Lower leg skin (tissue), 4 donors: ENCODE measurements around the gene ACSF3. TPM values are rescaled to one million over a fixed set of nuclear protein-coding genes. Genes with fewer than 3 reads are reported as not detected.

ENCODE experiments used
- DNase-seq, 2 donors: peaks; one replicate each; pipeline ENCODE4 v3.0.0-alpha.2; 2019; ENCODE audit warnings: low spot score in 2 of 2
- H3K4me3 ChIP-seq: fragments of 200-600 bp; sonication (generic); 2 replicates; pipeline ENCODE4 v1.5.1; 2017; ENCODE audit warnings: mild to moderate bottlenecking, low read depth; ENCODE audit not compliant: poor library complexity, severe bottlenecking
- CTCF ChIP-seq, 3 donors: fragments of 450-650 bp; IDR thresholded peaks; one replicate each; pipeline ENCODE4 v1.5.1; 2016; ENCODE audit warnings: antibody characterized with exemption in 3 of 3, mild to moderate bottlenecking in 3 of 3, moderate library complexity in 2 of 3
- POLR2A ChIP-seq, 2 donors: fragments of 450-650 bp; IDR thresholded peaks; one replicate each; pipeline ENCODE4 v1.6.1; 2016 to 2017; ENCODE audit warnings: antibody characterized with exemption in 2 of 2, mild to moderate bottlenecking in 1 of 2, moderate library complexity in 1 of 2
- WGBS, 2 donors: methylation state at CpG; one replicate each; pipeline ENCODE4 v1.1.5; 2018; 5-methylcytosine and 5-hydroxymethylcytosine counted together
- intact Hi-C: fragments of 100-400 bp; cut with DNase I; formaldehyde crosslinking; loops from one replicate; pipeline ENCODE4 v1.15.0; 2023; ENCODE audit warnings: low total_unique reads
- total RNA-seq, 4 donors: library from RNA; depleted of rRNA; stranded (reverse); fragments of >200 nt; gene quantifications; one replicate each; pipeline ENCODE4 v1.1.0, GENCODE V29; 2016

The ACSF3 gene
- total RNA-seq, 4 donors from 2014 or later, result 22.7 to 42.3 (median 34.4) TPM

- WGBS, 2 donors, result 8 to 12% methylated on average over 28 to 36 of the region's 39 CpGs
- H3K4me3 ChIP-seq, result no peak overlapping the region
- no peak for DNase-seq
- TF ChIP-seq CTCF (IDR thresholded peaks at IDR 0.05), result no peak
- no peak for TF ChIP-seq POLR2A (IDR thresholded peaks at IDR 0.05)
- intact Hi-C loops, result no loop called here
Measured at GRCh38 chr16:89192956-89193575, 99.4 kb downstream of the ACSF3 start.

GRCh38 chr16:89193576-89194293, 100.1 kb downstream of the ACSF3 start:
- DNase-seq, result no peak
- H3K4me3 ChIP-seq, result no peak overlapping the region

GRCh38 chr16:89194340-89195311, 101.0 kb downstream of the ACSF3 start:
- TF ChIP-seq POLR2A (IDR thresholded peaks at IDR 0.05), result no peak
- TF ChIP-seq CTCF (IDR thresholded peaks at IDR 0.05), result no peak
- WGBS, 2 donors, result 82 to 86% methylated on average over 25 to 40 of the region's 45 CpGs
- no peak overlapping the region for H3K4me3 ChIP-seq
- intact Hi-C loops, result no loop called here
- DNase-seq, result no peak

More at GRCh38 chr16:89193576-89194293, 100.1 kb downstream of the ACSF3 start:
- intact Hi-C loops, result no loop called here
- 52 to 62% methylated on average over 17 to 38 of the region's 38 CpGs for WGBS, 2 donors
- no peak for TF ChIP-seq CTCF (IDR thresholded peaks at IDR 0.05)
- no peak for TF ChIP-seq POLR2A (IDR thresholded peaks at IDR 0.05)

GRCh38 chr16:89195521-89196171, 102.0 kb downstream of the ACSF3 start:
- no peak overlapping the region for H3K4me3 ChIP-seq
- no peak for DNase-seq
- TF ChIP-seq CTCF (IDR thresholded peaks at IDR 0.05), result no peak
- no peak for TF ChIP-seq POLR2A (IDR thresholded peaks at IDR 0.05)
- intact Hi-C loops, result no loop called here
- 78 to 89% methylated on average over 16 to 21 of the region's 21 CpGs for WGBS, 2 donors

- H3K4me3 ChIP-seq, result no peak overlapping the region
- DNase-seq, result no peak
- TF ChIP-seq POLR2A (IDR thresholded peaks at IDR 0.05) (no peak), CTCF (IDR thresholded peaks at IDR 0.05) (no peak)
- intact Hi-C loops, result no loop called here
- WGBS, 2 donors, result 84 to 86% methylated on average over 8 to 12 of the region's 13 CpGs
Measured at GRCh38 chr16:89197033-89197632, 103.5 kb downstream of the ACSF3 start.
